ENCODE results near the gene PCDHGA5.
"Not testable (repeated sequence)": the region's sequence is repeated elsewhere in the genome, so short reads cannot be mapped to it uniquely, and the experiment has no call there.

Gene PCDHGA5

GRCh38 chr5:141383345-141383744 lies 19.4 kb downstream of the PCDHGA5 start:
- Histone ChIP-seq H3K4me3 (ENCODE audit: low read length) (peak overlapping the region; percentile 23), H3K27me3 (ENCODE audit: control insufficient read depth, insufficient read depth, low read length) (no peaks in the 10 kb centered on the region), H3K27ac (ENCODE audit: low read depth, low read length) (no peak overlapping the region), H3K36me3 (ENCODE audit: control insufficient read depth, insufficient read depth, low read length) (no peaks in the 10 kb centered on the region), H3K9ac (ENCODE audit: low read length) (no peak overlapping the region), H3K4me1 (ENCODE audit: control insufficient read depth, insufficient read depth, low read length) (no peaks in the 10 kb centered on the region)

GRCh38 chr5:141384471-141385267 lies 20.7 kb downstream of the PCDHGA5 start:
- H3K4me3 ChIP-seq (ENCODE audit: low read length) = peak overlapping the region; percentile 15
- no peaks in the 10 kb centered on the region for H3K36me3 ChIP-seq (ENCODE audit: control insufficient read depth, insufficient read depth, low read length)

GRCh38 chr5:141387557-141388311 lies 23.8 kb downstream of the PCDHGA5 start, which contains the start of gene PCDHGB4:
Gene PCDHGB4 (plus strand): TSS chr5:141387698. CDS start chr5:141387885, 187 bp downstream.
- H3K4me1 ChIP-seq (ENCODE audit: control insufficient read depth, insufficient read depth, low read length); H3K27me3 ChIP-seq (ENCODE audit: control insufficient read depth, insufficient read depth, low read length); H3K4me3 ChIP-seq (ENCODE audit: low read length); H3K36me3 ChIP-seq (ENCODE audit: control insufficient read depth, insufficient read depth, low read length); H3K27ac ChIP-seq (ENCODE audit: low read depth, low read length); H3K9ac ChIP-seq (ENCODE audit: low read length): not testable (repeated sequence)

More at GRCh38 chr5:141384471-141385267, 20.7 kb downstream of the PCDHGA5 start:
- H3K27me3 ChIP-seq (ENCODE audit: control insufficient read depth, insufficient read depth, low read length) = no peaks in the 10 kb centered on the region
- no peak overlapping the region for H3K9ac ChIP-seq (ENCODE audit: low read length)
- H3K27ac ChIP-seq (ENCODE audit: low read depth, low read length) = no peak overlapping the region
- H3K4me1 ChIP-seq (ENCODE audit: control insufficient read depth, insufficient read depth, low read length) = no peaks in the 10 kb centered on the region

- H3K36me3 ChIP-seq (ENCODE audit: control insufficient read depth, insufficient read depth, low read length) = no peaks in the 10 kb centered on the region
- no peak overlapping the region for H3K9ac ChIP-seq (ENCODE audit: low read length)
- no peak overlapping the region for H3K4me3 ChIP-seq (ENCODE audit: low read length)
- no peaks in the 10 kb centered on the region for H3K4me1 ChIP-seq (ENCODE audit: control insufficient read depth, insufficient read depth, low read length)
- no peak overlapping the region for H3K27ac ChIP-seq (ENCODE audit: low read depth, low read length)
- H3K27me3 ChIP-seq (ENCODE audit: control insufficient read depth, insufficient read depth, low read length) = no peaks in the 10 kb centered on the region
Measured at GRCh38 chr5:141388661-141389060, 24.7 kb downstream of the PCDHGA5 start.

GRCh38 chr5:141389153-141390042 lies 25.4 kb downstream of the PCDHGA5 start:
- no peaks in the 10 kb centered on the region for H3K36me3 ChIP-seq (ENCODE audit: control insufficient read depth, insufficient read depth, low read length)
- H3K27ac ChIP-seq (ENCODE audit: low read depth, low read length) = no peak overlapping the region
- H3K4me3 ChIP-seq (ENCODE audit: low read length) = peak overlapping the region; percentile 29
- no peak overlapping the region for H3K9ac ChIP-seq (ENCODE audit: low read length)
- H3K4me1 ChIP-seq (ENCODE audit: control insufficient read depth, insufficient read depth, low read length) = no peaks in the 10 kb centered on the region
- H3K27me3 ChIP-seq (ENCODE audit: control insufficient read depth, insufficient read depth, low read length) = no peaks in the 10 kb centered on the region

- Histone ChIP-seq H3K27ac (ENCODE audit: low read depth, low read length) (no peak within 1 kb of the TSS), H3K36me3 (ENCODE audit: control insufficient read depth, insufficient read depth, low read length) (no peaks in the 10 kb centered on the region), H3K27me3 (ENCODE audit: control insufficient read depth, insufficient read depth, low read length) (no peaks in the 10 kb centered on the region), H3K9ac (ENCODE audit: low read length) (no peak within 1 kb of the TSS), H3K4me3 (ENCODE audit: low read length) (peak within 1 kb of the TSS; percentile 29), H3K4me1 (ENCODE audit: control insufficient read depth, insufficient read depth, low read length) (no peaks in the 10 kb centered on the region)
Measured at GRCh38 chr5:141392429-141393198, 28.7 kb downstream of the PCDHGA5 start, which contains the start of gene PCDHGA8. Gene PCDHGA8 (plus strand): TSS chr5:141392633. CDS start chr5:141392814, 181 bp downstream.

GRCh38 chr5:141393267-141393666 lies 29.3 kb downstream of the PCDHGA5 start:
- Histone ChIP-seq H3K27ac (ENCODE audit: low read depth, low read length) (no peak overlapping the region), H3K27me3 (ENCODE audit: control insufficient read depth, insufficient read depth, low read length) (no peaks in the 10 kb centered on the region), H3K36me3 (ENCODE audit: control insufficient read depth, insufficient read depth, low read length) (no peaks in the 10 kb centered on the region), H3K9ac (ENCODE audit: low read length) (no peak overlapping the region), H3K4me1 (ENCODE audit: control insufficient read depth, insufficient read depth, low read length) (no peaks in the 10 kb centered on the region), H3K4me3 (ENCODE audit: low read length) (no peak overlapping the region)

GRCh38 chr5:141394401-141395187 lies 30.6 kb downstream of the PCDHGA5 start:
- H3K27ac ChIP-seq (ENCODE audit: low read depth, low read length); H3K4me1 ChIP-seq (ENCODE audit: control insufficient read depth, insufficient read depth, low read length); H3K27me3 ChIP-seq (ENCODE audit: control insufficient read depth, insufficient read depth, low read length); H3K36me3 ChIP-seq (ENCODE audit: control insufficient read depth, insufficient read depth, low read length); H3K9ac ChIP-seq (ENCODE audit: low read length); H3K4me3 ChIP-seq (ENCODE audit: low read length): not testable (repeated sequence)

GRCh38 chr5:141397756-141398551 lies 34.0 kb downstream of the PCDHGA5 start, which contains the start of gene PCDHGB5:
Gene PCDHGB5 (plus strand): TSS chr5:141397947. CDS start chr5:141398128, 181 bp downstream.
- H3K27ac ChIP-seq (ENCODE audit: low read depth, low read length); H3K9ac ChIP-seq (ENCODE audit: low read length); H3K27me3 ChIP-seq (ENCODE audit: control insufficient read depth, insufficient read depth, low read length); H3K4me1 ChIP-seq (ENCODE audit: control insufficient read depth, insufficient read depth, low read length); H3K36me3 ChIP-seq (ENCODE audit: control insufficient read depth, insufficient read depth, low read length): not testable (repeated sequence)
- H3K4me3 ChIP-seq (ENCODE audit: low read length) = peak within 1 kb of the TSS; percentile 27

- no peaks in the 10 kb centered on the region for H3K36me3 ChIP-seq (ENCODE audit: control insufficient read depth, insufficient read depth, low read length)
- H3K4me3 ChIP-seq (ENCODE audit: low read length) = no peak overlapping the region
- no peak overlapping the region for H3K9ac ChIP-seq (ENCODE audit: low read length)
- no peaks in the 10 kb centered on the region for H3K4me1 ChIP-seq (ENCODE audit: control insufficient read depth, insufficient read depth, low read length)
- H3K27me3 ChIP-seq (ENCODE audit: control insufficient read depth, insufficient read depth, low read length) = no peaks in the 10 kb centered on the region
- H3K27ac ChIP-seq (ENCODE audit: low read depth, low read length) = no peak overlapping the region
Measured at GRCh38 chr5:141398608-141399007, 34.6 kb downstream of the PCDHGA5 start.

Measured in rectal smooth muscle tissue (tissue), 1 donor.